ENCODE results near the gene STING1. TPM values are rescaled to one million over a fixed set of nuclear protein-coding genes. Genes with fewer than 3 reads are reported as not detected.

Gene STING1
- total RNA-seq, 1 donor from 2014 or later = 0.07 TPM

DNA sequence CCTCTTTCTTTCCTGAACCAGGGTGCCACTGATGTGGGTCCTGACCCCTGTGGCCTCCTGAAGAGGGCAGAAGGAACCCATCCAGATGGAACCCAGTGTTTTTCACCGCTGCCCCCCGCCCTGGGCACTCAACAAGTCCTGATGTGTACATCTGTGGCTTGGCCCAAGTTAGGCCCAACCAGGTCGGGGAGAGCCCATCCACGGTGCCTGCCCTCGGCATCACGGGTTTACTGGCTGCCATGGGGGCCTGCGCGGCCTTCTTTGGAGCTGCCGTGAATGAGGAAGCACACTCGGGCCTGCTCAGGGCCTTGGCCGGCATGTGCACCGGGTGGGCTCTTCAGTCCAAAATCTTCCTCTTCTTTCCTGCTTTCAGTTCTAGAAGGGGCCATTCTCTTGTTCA lies 25.8 kb downstream of the STING1 start:
- no peaks in the 10 kb centered on the region for H4K20me1 ChIP-seq (ENCODE audit: low read depth)
- no peaks in the 10 kb centered on the region for H3K9me3 Mint-ChIP-seq
- no peak overlapping the region for H3K4me3 Mint-ChIP-seq
- H3K4me1 Mint-ChIP-seq = peaks cover 6% of the 10 kb centered on the region
- H3K36me3 ChIP-seq = no peaks in the 10 kb centered on the region
- no peak for DNase-seq (ENCODE audit: low spot score)
- TF ChIP-seq EZH2 (IDR thresholded peaks at IDR 0.05) = no peak
- TF ChIP-seq, protein P1, sequence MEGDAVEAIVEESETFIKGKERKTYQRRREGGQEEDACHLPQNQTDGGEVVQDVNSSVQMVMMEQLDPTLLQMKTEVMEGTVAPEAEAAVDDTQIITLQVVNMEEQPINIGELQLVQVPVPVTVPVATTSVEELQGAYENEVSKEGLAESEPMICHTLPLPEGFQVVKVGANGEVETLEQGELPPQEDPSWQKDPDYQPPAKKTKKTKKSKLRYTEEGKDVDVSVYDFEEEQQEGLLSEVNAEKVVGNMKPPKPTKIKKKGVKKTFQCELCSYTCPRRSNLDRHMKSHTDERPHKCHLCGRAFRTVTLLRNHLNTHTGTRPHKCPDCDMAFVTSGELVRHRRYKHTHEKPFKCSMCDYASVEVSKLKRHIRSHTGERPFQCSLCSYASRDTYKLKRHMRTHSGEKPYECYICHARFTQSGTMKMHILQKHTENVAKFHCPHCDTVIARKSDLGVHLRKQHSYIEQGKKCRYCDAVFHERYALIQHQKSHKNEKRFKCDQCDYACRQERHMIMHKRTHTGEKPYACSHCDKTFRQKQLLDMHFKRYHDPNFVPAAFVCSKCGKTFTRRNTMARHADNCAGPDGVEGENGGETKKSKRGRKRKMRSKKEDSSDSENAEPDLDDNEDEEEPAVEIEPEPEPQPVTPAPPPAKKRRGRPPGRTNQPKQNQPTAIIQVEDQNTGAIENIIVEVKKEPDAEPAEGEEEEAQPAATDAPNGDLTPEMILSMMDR (IDR thresholded peaks at IDR 0.05) = no peak
- H3K4me2 ChIP-seq = no peak overlapping the region
- no peaks in the 10 kb centered on the region for H3K36me3 Mint-ChIP-seq
- H3K9ac ChIP-seq = no peak overlapping the region
- H3K27ac ChIP-seq = no peak overlapping the region
- peaks cover 4% of the 10 kb centered on the region for H3K4me1 ChIP-seq
- H3K9me3 ChIP-seq (ENCODE audit: low read depth) = no peaks in the 10 kb centered on the region
- H3K79me2 ChIP-seq (ENCODE audit: low read depth) = no peaks in the 10 kb centered on the region
- H3K4me3 ChIP-seq = no peak overlapping the region
- H3K27me3 ChIP-seq = no peaks in the 10 kb centered on the region
- peaks cover 5% of the 10 kb centered on the region for H3K27me3 Mint-ChIP-seq (ENCODE audit: insufficient read depth, low read depth)
- H3K27ac Mint-ChIP-seq = peak overlapping the region; percentile 85
- no peaks in the 10 kb centered on the region for H3F3A ChIP-seq (ENCODE audit: low read depth)
- H2AFZ ChIP-seq (replicated peaks) = no peak overlapping the region

DNA sequence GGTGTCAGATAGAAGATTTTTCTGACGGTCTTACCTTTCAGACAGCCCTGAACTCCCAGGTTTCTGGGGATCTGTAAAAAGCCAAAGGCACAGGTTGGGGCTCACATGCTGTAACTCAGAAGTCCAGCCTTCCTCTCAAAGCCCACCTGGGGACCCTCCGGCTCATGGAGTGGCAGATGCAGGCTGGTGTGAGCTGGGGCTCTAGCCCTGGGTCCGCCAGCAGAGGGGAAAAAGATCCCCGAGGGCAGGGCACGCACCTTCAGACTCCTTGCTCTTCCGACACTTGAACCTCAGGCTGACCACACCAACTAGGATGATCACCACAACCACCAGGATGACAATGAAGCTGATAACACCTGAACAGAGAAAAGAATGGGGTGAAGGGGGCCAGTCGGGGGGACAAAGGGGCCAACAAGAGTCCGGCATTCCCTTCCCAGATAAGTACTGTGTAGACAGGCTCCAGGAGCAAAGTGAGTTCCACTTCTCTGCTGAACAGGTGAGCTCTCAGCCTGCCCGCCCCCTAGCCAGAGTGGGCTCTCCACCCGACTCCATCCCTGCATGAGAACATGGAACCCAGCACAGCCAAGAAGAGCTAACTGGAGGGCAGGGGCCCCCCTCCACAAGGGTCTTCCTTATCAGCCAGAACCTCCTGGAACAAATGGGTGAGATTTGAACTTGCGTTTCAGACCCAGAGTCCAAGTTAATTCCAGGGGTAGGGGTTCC lies 27.8 kb downstream of the STING1 start:
- H3K4me3 Mint-ChIP-seq = no peak overlapping the region
- Histone ChIP-seq H2AFZ (replicated peaks) (no peak overlapping the region), H3K9me3 (ENCODE audit: low read depth) (no peaks in the 10 kb centered on the region), H3F3A (ENCODE audit: low read depth) (no peaks in the 10 kb centered on the region), H3K4me2 (no peak overlapping the region), H3K4me3 (no peak overlapping the region), H3K36me3 (no peaks in the 10 kb centered on the region), H3K27ac (no peak overlapping the region), H3K4me1 (peaks cover 3% of the 10 kb centered on the region), H3K27me3 (no peaks in the 10 kb centered on the region), H4K20me1 (ENCODE audit: low read depth) (no peaks in the 10 kb centered on the region), H3K9ac (no peak overlapping the region), H3K79me2 (ENCODE audit: low read depth) (no peaks in the 10 kb centered on the region)
- H3K9me3 Mint-ChIP-seq = no peaks in the 10 kb centered on the region
- no peak for TF ChIP-seq EZH2phosphoT487 (IDR thresholded peaks at IDR 0.05)
- TF ChIP-seq, protein P1 (IDR thresholded peaks at IDR 0.05) = no peak
- TF ChIP-seq EZH2 (IDR thresholded peaks at IDR 0.05) = no peak
- H3K27ac Mint-ChIP-seq = no peak overlapping the region
- H3K4me1 Mint-ChIP-seq = peaks cover 4% of the 10 kb centered on the region
- no peaks in the 10 kb centered on the region for H3K36me3 Mint-ChIP-seq
- H3K27me3 Mint-ChIP-seq (ENCODE audit: insufficient read depth, low read depth) = peaks cover 5% of the 10 kb centered on the region
- no peak for DNase-seq (ENCODE audit: low spot score)

DNA sequence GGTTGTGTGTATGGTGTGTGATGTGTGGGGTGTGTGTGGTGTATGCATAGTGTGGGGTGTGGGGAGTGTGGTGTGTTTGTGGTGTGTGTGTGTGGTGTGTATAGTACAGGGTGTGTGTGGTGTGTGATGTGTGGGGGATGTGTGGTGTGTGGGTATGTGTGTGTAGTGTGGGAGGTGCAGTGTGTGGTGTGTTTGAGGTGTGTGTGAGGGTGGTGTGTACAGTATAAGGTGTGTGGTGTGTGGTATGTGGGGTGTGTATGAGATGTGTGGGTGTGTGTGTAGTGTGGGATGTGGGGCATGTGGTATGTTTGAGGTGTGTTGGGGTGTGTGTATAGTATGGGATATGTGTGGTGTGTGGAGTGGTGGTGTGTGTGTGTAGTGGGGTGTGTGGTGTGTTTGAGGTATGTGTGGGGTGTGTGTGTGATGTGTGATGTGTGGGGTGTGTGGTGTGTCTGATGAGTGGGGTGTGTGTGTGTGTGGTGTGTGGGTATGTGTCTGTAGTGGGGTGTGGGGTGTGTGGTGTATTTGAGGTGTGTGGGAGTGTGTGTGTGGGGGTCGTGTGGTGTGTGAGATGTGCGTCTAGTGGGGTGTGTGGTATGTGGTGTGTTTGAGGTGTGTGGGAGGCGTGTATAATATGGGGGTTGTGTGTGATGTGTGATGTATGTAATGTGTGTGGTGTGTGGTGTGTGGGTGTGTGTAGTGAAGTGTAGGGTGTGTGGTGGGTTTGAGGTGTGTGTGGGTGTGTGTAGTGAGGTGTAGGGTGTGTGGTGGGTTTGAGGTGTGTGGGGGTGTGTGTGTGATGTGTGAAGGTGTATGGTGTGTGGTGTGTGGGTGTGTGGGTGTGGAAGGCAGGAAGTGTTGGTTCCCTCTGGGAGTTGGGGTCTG lies 28.6 kb downstream of the STING1 start:
- Histone ChIP-seq H4K20me1 (ENCODE audit: low read depth) (no peaks in the 10 kb centered on the region), H3K79me2 (ENCODE audit: low read depth) (no peaks in the 10 kb centered on the region), H3K9me3 (ENCODE audit: low read depth) (no peaks in the 10 kb centered on the region), H3K27ac (no peak overlapping the region), H3K4me1 (no peaks in the 10 kb centered on the region), H3K9ac (no peak overlapping the region), H3K4me3 (no peak overlapping the region), H3K36me3 (no peaks in the 10 kb centered on the region), H3K4me2 (no peak overlapping the region), H3K27me3 (no peaks in the 10 kb centered on the region), H3F3A (ENCODE audit: low read depth) (no peaks in the 10 kb centered on the region), H2AFZ (replicated peaks) (no peak overlapping the region)
- Mint-ChIP-seq H3K4me3 (no peak overlapping the region), H3K36me3 (no peaks in the 10 kb centered on the region), H3K27ac (no peak overlapping the region), H3K27me3 (ENCODE audit: insufficient read depth, low read depth) (peaks cover 7% of the 10 kb centered on the region), H3K4me1 (peaks cover 2% of the 10 kb centered on the region), H3K9me3 (no peaks in the 10 kb centered on the region)
- DNase-seq (ENCODE audit: low spot score) = no peak
- no peak for TF ChIP-seq EZH2 (IDR thresholded peaks at IDR 0.05)
- TF ChIP-seq, protein P1 (IDR thresholded peaks at IDR 0.05) = no peak
- no peak for TF ChIP-seq EZH2phosphoT487 (IDR thresholded peaks at IDR 0.05)
